Measurements from ENCODE around the gene IFI27.

Gene IFI27

GRCh38 chr14:94103554-94104150, 6.9 kb upstream of the IFI27 start:
- no peak for DNase-seq

- no peak for DNase-seq
Measured at GRCh38 chr14:94104731-94105130, 5.8 kb upstream of the IFI27 start.

GRCh38 chr14:94109915-94110250, 653 bp upstream of the IFI27 start:
- DNase-seq = no peak

- no peak for DNase-seq
Measured at GRCh38 chr14:94111276-94112095, 950 bp downstream of the IFI27 start.

- no peak for DNase-seq
Measured at GRCh38 chr14:94112513-94113063, 2.1 kb downstream of the IFI27 start.

- no peak for DNase-seq
Measured at GRCh38 chr14:94113073-94113472, 2.5 kb downstream of the IFI27 start.

GRCh38 chr14:94113490-94113889, 3.0 kb downstream of the IFI27 start:
- no peak for DNase-seq

GRCh38 chr14:94113908-94114588, 3.5 kb downstream of the IFI27 start:
- DNase-seq = no peak

- no peak for DNase-seq
Measured at GRCh38 chr14:94114589-94115057, 4.1 kb downstream of the IFI27 start.

GRCh38 chr14:94115058-94115591, 4.6 kb downstream of the IFI27 start:
- DNase-seq = no peak

GRCh38 chr14:94115631-94116030, 5.1 kb downstream of the IFI27 start:
- no peak for DNase-seq

- DNase-seq = no peak
Measured at GRCh38 chr14:94116701-94117100, 6.2 kb downstream of the IFI27 start.

- DNase-seq = no peak
Measured at GRCh38 chr14:94117856-94118255, 7.3 kb downstream of the IFI27 start.

GRCh38 chr14:94119071-94119470, 8.5 kb downstream of the IFI27 start:
- DNase-seq = no peak

GRCh38 chr14:94120667-94121340, 10.3 kb downstream of the IFI27 start:
- DNase-seq = no peak

- no peak for DNase-seq
Measured at GRCh38 chr14:94121485-94121884, 10.9 kb downstream of the IFI27 start.

GRCh38 chr14:94122438-94122837, 11.9 kb downstream of the IFI27 start:
- no peak for DNase-seq

GRCh38 chr14:94123296-94123695, 12.8 kb downstream of the IFI27 start:
- no peak for DNase-seq

GRCh38 chr14:94123868-94124267, 13.3 kb downstream of the IFI27 start:
- DNase-seq = no peak

- DNase-seq = no peak
Measured at GRCh38 chr14:94124582-94125377, 14.2 kb downstream of the IFI27 start.

- DNase-seq = no peak
Measured at GRCh38 chr14:94125659-94126418, 15.3 kb downstream of the IFI27 start.

GRCh38 chr14:94126419-94126677, 15.8 kb downstream of the IFI27 start:
- no peak for DNase-seq

All from NCI-H2107 (cell line).